NCI-H524 (cell line): ENCODE results near the gene ABCB10.
"Not testable (repeated sequence)": the region's sequence is repeated elsewhere in the genome, so short reads cannot be mapped to it uniquely, and the experiment has no call there.

ENCODE experiments used
- DNase-seq, 2 experiments: peaks; one replicate each; lab custom pipeline; 2025; lab: John Stamatoyannopoulos, UW

ABCB10 gene

GRCh38 chr1:229475859-229476258 is 82.6 kb downstream of the ABCB10 start:
- not testable (repeated sequence) for DNase-seq

GRCh38 chr1:229474509-229474908 is 84.0 kb downstream of the ABCB10 start:
- no peak for DNase-seq

- DNase-seq: no peak
These were observed 87.3 kb downstream of the ABCB10 start for GRCh38 chr1:229471175-229471574.

- no peak for DNase-seq
These were observed 88.0 kb downstream of the ABCB10 start for GRCh38 chr1:229470406-229471043.

DNA sequence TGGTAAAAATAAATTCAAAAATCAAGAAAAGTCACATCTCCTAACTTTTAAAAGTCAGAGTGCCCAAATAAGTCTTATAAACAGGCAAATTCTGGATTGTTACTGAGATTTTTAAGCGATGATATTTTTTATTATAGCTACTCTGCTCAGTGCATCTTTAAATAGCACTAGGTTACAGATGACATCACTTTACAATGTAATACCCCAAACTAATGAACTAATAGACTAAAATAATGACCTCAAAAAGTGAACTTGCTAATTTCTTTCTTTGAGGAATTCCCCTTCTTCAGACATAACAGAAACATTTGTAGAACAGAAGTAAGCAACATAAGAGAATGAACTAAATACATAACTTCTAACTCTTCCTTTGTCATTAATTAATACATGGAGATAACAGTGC is 91.6 kb downstream of the ABCB10 start:
- no peak for DNase-seq
